C4-2B (cell line): ENCODE results near the gene C10orf67.

Source experiments
- ZFX ChIP-seq: fragments of 450-650 bp; IDR thresholded peaks from 2 replicates; pipeline ENCODE4 v1.6.1; 2017
- TF ChIP-seq, protein P1 (sequence below): fragments of 450-650 bp; conservative IDR thresholded peaks from 2 replicates; pipeline ENCODE4 v1.5.1; 2017; ENCODE audit warnings: mild to moderate bottlenecking

DNA sequence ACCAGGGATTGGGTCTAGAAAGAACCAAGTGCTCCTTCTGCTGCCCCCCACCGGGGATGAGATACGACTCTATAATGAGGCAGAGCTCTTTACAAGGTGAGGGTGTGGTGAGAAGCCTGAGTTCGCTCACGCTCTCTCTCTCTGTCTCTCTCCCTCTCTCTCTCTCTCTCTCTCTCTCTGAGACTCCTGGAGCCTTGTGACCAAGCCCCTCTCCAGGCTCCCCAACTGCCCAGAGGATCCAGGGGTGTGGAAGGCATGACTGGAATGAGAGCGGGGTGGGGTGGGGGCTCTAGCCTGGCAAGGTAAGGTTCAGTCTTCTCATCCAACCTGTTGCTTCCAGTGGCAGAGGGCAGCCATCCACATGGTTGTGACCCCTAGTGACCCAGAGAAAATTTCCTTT, 155.6 kb downstream of the C10orf67 start:
- TF ChIP-seq, protein P1, sequence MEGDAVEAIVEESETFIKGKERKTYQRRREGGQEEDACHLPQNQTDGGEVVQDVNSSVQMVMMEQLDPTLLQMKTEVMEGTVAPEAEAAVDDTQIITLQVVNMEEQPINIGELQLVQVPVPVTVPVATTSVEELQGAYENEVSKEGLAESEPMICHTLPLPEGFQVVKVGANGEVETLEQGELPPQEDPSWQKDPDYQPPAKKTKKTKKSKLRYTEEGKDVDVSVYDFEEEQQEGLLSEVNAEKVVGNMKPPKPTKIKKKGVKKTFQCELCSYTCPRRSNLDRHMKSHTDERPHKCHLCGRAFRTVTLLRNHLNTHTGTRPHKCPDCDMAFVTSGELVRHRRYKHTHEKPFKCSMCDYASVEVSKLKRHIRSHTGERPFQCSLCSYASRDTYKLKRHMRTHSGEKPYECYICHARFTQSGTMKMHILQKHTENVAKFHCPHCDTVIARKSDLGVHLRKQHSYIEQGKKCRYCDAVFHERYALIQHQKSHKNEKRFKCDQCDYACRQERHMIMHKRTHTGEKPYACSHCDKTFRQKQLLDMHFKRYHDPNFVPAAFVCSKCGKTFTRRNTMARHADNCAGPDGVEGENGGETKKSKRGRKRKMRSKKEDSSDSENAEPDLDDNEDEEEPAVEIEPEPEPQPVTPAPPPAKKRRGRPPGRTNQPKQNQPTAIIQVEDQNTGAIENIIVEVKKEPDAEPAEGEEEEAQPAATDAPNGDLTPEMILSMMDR, result no peak
- TF ChIP-seq ZFX, result no peak
